NCI-H1092 treated with DMSO at 0.1 percent for 48 hours (cell line): ENCODE measurements around the gene AGL.
"Not testable (repeated sequence)": the region's sequence is repeated elsewhere in the genome, so short reads cannot be mapped to it uniquely, and the experiment has no call there.

ENCODE experiments used
- DNase-seq: peaks from one replicate; lab custom pipeline; 2025; lab: John Stamatoyannopoulos, UW

The AGL gene

DNA sequence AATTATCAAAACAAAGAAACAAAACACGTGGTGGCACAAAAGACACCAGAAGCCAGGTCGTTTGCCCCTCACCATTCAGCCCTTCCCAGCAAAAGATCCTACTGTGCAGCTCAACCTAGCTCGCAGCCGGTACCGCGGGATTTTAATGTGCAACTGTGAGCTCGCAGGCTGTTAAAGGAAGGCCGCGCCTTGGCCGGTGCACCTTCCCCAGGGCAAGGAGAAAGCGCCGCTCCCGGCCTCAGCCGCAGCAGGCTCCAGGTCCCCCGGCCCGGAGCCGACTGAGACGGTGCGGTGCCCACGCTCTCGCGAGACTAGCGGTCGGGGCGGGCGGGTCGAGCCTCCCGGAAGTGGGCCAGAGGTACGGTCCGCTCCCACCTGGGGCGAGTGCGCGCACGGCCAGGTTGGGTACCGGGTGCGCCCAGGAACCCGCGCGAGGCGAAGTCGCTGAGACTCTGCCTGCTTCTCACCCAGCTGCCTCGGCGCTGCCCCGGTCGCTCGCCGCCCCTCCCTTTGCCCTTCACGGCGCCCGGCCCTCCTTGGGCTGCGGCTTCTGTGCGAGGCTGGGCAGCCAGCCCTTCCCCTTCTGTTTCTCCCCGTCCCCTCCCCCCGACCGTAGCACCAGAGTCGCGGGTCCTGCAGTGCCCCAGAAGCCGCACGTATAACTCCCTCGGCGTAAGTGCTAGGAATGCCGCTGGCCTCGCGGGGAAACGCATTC lies at the start of gene AGL:
Gene AGL (plus strand): TSS at position 618 of the 715 bp plus-strand sequence. CDS start 682 bp downstream, outside the sequence.
- peak; percentile 87 for DNase-seq

DNA sequence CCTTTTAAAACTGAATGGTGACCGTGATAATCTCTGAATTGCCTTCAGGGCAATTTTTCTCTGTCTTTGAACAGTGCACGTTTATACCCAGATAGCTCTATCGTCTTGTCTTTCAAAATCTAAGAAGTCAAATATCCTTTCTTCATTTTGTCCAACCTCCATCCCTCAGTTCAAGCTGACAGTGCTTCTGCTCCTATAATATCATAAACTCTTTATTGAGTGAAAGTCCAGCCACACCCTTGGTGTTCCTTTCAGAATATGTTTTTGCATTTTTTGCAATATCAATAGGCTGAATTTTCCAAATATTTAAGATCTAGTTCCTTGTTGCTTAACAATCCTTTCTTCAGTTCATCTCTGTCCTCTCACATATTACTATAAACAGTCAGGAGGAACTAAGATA lies 48.6 kb upstream of the AGL start:
- no peak for DNase-seq

GRCh38 chr1:99806882-99807281 lies 43.3 kb upstream of the AGL start:
- DNase-seq: no peak

- peak; percentile 60 for DNase-seq
Measured at GRCh38 chr1:99808391-99809115, 41.6 kb upstream of the AGL start.

DNA sequence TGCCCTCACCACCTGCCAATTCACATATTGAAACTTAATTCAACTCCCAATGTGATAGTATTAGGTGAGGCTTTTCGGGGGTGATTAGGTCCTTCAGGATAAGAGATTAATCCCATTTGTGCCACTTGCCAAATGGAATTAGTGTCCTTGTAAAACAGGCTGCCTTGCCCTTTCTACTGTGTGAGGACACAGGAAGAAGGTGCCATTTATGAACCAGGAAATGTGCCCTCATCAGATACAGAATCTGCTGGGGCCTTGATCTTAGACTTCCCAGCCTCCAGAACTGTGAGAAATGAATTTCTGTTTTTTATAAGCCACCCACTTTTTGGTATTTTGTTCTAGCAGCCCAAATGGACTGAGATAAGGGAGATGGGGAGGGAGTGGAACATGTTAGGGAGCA lies 39.1 kb upstream of the AGL start:
- DNase-seq: no peak

DNA sequence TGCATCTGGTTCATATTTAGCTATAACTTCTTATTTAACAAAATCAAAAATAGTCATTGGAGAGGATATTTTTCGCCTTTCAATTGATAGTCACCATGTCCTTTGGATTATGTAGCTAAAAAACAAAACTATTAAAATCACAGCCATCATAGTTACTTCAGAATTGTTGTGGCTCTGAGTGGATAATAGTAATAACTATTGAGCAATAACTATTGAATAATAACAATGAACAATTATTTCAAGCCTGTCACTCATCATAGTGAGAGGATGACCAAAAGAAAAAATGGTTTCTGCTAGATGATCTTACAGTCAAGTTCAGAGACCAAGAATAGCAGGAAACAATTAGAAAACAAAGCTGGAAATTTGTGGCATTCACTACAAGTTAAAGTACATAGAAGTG lies 38.4 kb upstream of the AGL start:
- DNase-seq: no peak

GRCh38 chr1:99814373-99814900 lies 35.7 kb upstream of the AGL start:
- DNase-seq: no peak

- DNase-seq: no peak
Measured at GRCh38 chr1:99816656-99817055, 33.5 kb upstream of the AGL start.

- DNase-seq: no peak
Measured at GRCh38 chr1:99818063-99818699, 32.0 kb upstream of the AGL start.

- DNase-seq: no peak
Measured at GRCh38 chr1:99820546-99820945, 29.6 kb upstream of the AGL start.

GRCh38 chr1:99825098-99825497 lies 25.1 kb upstream of the AGL start:
- no peak for DNase-seq

- DNase-seq: no peak
Measured at GRCh38 chr1:99825702-99826101, 24.5 kb upstream of the AGL start.

GRCh38 chr1:99827970-99828369 lies 22.2 kb upstream of the AGL start:
- no peak for DNase-seq

- DNase-seq: no peak
Measured at GRCh38 chr1:99829269-99829668, 20.9 kb upstream of the AGL start.

DNA sequence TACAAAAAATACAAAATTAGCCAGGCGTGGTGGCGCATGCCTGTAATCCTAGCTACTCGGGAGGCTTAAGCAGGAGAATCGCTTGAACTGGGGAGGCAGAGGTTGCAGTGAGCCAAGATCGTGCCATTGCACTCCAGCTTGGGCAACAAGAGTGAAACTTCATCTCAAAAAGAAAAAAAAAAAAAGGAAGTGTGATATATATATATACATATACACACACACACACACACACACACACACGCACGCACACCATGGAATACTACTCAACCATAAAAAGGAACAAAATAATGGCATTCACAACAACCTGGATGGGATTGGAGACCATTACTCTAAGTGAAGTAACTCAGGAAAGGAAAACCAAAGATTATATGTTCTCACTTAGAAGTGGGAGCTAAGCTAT lies 16.2 kb upstream of the AGL start:
- not testable (repeated sequence) for DNase-seq

DNA sequence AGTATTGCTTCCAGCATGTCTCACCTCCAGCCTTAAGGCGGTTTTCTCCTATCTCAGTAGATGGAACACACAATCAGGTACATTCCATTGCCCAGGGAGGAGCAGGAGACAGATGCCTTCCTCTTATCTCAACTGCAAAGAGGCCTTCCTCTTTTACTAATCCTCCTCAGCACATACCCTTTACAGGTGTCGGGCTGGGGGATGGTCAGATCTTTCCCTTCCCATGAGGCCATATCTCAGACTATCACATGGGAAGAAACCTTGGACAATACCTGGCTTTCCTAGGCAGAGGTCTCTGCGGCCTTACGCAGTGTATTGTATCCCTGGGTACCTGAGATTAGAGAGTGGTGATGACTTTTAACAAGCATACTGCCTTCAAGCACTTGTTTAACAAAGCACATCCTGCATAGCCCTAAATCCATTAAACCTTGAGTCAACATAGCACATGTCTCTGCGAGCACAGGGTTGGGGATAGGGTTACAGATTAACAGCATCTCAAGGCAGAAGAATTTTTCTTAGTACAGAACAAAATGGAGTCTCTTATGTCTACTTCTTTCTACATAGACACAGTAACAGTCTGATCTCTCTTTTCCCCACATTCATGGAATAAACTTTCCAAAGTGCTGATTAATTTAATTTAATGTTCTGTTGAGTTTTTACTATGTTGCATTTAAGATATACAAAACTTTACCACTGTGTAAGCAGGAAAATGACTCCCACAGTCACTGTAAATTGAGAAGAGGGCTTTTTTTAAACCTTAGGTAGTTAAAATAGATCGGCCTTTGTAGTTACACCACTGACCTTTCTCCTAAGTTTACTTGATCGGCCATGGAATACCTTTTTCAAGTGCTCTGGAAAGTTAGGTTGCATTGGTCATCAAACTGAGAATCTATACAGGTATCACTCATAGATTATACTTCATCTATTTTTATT lies 13.7 kb upstream of the AGL start:
- not testable (repeated sequence) for DNase-seq

DNA sequence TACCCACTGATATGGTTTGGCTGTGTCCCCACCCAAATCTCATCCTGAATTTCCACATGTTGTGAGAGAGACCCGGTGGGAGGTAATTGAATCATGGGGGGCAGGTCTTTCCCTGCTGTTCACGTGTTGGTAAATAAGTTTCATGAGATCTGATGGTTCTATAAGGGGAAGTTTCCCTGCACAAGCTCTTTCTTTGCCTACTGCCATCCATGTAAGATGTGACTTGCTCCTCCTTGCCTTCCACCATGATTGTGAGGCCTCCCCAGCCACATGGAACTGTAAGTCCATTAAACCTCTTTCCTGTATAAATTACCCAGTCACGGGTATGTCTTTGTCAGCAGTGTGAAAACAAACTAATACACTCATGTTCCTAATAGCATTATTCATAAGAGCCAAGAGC lies 9.8 kb upstream of the AGL start:
- not testable (repeated sequence) for DNase-seq

DNA sequence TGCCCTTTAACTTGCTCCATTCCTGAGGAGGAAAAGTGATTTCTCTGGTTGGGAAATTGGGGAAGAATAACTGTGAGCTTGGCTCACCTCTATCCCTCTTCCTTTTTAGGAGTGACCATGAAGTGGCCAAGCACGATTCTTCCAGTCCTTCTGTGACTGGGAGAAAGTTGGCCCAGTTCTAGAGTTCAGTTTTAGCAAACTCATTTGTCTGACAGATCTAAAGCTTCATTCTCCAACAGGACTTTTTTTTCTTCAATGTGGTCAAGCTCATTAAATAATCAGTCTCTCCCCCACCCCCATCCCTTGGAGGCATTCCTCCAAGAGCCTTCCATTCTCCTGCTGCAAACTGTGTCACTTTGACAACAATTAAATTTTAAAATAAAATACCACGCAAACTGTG lies 6.4 kb upstream of the AGL start:
- DNase-seq: no peak

DNA sequence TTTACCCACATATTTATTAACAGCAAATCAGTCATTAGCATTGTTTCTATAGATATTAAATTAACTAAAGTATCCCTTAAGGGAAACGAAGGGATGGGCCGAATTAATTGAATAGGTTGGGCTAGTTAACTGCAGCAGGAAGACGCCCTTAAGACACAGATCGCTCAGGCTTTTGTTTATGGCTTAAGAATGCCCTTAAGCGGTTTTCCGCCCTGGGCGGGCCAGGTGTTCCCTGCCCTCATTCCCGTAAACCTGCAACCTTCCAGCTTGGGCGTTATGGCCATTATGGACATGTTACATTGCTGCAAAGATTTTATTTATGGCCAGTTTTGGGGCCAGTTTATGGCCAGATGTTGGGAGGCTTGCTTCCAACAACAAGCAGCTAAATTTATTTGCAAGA lies 5.0 kb upstream of the AGL start:
- DNase-seq: not testable (repeated sequence)

- no peak for DNase-seq
Measured at GRCh38 chr1:99849413-99849743, 783 bp upstream of the AGL start.

- DNase-seq: peak; percentile 73
Measured at GRCh38 chr1:99850459-99851291, 514 bp downstream of the AGL start.
